ENCODE data around the gene SWSAP1.

SWSAP1 gene

DNA sequence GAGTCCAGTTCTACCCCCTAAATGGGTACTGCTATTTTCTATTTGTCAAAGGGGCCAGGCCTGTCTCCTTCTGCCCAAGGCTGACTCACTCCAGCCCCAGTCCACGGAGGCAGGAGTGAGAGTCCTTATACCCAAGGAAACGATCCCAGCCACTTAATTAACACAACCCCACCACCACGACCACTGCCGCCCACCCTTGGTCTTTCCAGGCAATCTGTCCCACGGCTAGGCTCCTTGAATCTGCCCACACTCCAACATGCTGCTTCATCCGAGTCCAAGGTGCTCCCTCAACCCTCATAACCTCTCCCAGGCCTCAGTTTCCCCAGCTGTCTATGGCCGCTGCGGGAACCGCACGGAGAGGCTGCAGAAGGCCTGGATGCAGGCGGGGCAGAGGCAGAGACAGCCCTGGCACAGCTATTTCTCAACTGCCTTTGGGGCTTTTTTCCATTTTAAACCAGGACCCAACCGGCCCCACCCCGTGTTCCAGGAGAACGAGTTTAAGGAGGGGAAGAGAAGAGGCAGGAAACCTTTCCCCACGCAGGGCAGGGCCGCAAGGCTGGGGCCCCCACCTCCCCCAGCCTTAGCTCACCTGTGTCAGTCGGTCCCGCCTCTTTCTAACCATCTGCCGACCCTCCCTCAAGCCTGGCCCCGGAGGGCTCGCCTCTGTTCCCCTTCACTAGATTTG is 35.8 kb upstream of the SWSAP1 start:
- TF ChIP-seq, protein P1, sequence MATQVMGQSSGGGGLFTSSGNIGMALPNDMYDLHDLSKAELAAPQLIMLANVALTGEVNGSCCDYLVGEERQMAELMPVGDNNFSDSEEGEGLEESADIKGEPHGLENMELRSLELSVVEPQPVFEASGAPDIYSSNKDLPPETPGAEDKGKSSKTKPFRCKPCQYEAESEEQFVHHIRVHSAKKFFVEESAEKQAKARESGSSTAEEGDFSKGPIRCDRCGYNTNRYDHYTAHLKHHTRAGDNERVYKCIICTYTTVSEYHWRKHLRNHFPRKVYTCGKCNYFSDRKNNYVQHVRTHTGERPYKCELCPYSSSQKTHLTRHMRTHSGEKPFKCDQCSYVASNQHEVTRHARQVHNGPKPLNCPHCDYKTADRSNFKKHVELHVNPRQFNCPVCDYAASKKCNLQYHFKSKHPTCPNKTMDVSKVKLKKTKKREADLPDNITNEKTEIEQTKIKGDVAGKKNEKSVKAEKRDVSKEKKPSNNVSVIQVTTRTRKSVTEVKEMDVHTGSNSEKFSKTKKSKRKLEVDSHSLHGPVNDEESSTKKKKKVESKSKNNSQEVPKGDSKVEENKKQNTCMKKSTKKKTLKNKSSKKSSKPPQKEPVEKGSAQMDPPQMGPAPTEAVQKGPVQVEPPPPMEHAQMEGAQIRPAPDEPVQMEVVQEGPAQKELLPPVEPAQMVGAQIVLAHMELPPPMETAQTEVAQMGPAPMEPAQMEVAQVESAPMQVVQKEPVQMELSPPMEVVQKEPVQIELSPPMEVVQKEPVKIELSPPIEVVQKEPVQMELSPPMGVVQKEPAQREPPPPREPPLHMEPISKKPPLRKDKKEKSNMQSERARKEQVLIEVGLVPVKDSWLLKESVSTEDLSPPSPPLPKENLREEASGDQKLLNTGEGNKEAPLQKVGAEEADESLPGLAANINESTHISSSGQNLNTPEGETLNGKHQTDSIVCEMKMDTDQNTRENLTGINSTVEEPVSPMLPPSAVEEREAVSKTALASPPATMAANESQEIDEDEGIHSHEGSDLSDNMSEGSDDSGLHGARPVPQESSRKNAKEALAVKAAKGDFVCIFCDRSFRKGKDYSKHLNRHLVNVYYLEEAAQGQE (IDR thresholded peaks at IDR 0.05; ENCODE audit: insufficient read depth in 1 of 2, low read depth in 2 of 2, low read length in 2 of 2): no peak
- TF ChIP-seq TAF1 (IDR thresholded peaks at IDR 0.05; ENCODE audit: borderline replicate concordance, insufficient read depth, low read length) (no peak), SIN3A (IDR thresholded peaks at IDR 0.05; ENCODE audit: borderline replicate concordance, insufficient read depth, low read length) (no peak), FOXP2 (optimal IDR thresholded peaks at IDR 0.05; ENCODE audit: borderline replicate concordance, extremely low read depth, extremely low read length, insufficient read depth) (no peak), POLR2AphosphoS5 (IDR thresholded peaks at IDR 0.05; ENCODE audit: low read depth, low read length) (no peak)

DNA sequence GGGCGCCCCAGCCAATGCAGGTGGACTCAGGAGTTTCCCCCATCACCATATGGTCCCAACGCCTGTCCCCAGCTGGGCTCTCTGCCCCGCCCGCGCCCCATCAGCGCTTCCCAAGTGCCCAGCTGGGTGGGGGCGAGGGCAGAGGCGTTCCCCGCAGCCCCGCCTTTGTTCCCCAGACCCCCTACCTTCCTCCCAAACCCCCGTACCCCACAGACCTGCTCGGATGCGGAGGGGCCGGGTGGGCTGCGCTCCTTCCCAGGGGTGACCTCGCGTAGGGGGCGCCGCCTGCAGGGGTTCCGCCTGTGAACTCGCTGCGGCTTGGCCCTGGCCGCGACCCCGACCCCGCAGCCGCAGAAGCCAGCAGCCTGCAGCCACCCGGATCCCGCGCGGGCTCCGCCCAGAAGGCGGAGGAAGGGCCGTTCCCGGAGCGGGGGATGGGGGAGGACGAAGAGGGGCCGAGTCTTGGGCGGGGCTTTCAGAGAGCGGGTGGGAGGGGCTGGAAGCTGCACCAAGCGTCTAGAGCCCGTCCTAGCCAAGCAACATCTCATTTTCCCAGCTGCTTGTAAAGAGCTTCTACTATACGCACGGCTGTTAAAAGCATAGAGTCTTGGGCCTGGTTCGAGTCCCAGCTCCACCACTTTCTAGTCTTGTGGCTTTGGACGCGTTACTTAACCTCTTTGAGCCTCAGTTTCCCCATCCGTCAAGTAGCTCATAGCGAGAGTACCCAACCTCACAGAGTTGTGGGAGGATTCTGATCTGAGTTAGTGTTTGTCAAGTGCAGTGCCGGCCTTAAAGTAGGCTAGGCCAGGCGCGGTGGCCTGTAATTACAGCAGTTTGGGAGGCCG is 35.0 kb upstream of the SWSAP1 start, which contains the start of gene RAB3D:
Gene RAB3D (minus strand): TSS at position 404 of the 845 bp plus-strand sequence. CDS start 2,258 bp downstream, outside the sequence.
- TF ChIP-seq SIN3A (IDR thresholded peaks at IDR 0.05; ENCODE audit: borderline replicate concordance, insufficient read depth, low read length) (no peak), FOXP2 (optimal IDR thresholded peaks at IDR 0.05; ENCODE audit: borderline replicate concordance, extremely low read depth, extremely low read length, insufficient read depth) (peak; percentile 26), TAF1 (IDR thresholded peaks at IDR 0.05; ENCODE audit: borderline replicate concordance, insufficient read depth, low read length) (0 out of 2 replicates have a peak, but pooled peaks have one; percentile 44), POLR2AphosphoS5 (IDR thresholded peaks at IDR 0.05; ENCODE audit: low read depth, low read length) (peak; percentile 90)
- TF ChIP-seq, protein P1 (IDR thresholded peaks at IDR 0.05; ENCODE audit: insufficient read depth in 1 of 2, low read depth in 2 of 2, low read length in 2 of 2): no peak

DNA sequence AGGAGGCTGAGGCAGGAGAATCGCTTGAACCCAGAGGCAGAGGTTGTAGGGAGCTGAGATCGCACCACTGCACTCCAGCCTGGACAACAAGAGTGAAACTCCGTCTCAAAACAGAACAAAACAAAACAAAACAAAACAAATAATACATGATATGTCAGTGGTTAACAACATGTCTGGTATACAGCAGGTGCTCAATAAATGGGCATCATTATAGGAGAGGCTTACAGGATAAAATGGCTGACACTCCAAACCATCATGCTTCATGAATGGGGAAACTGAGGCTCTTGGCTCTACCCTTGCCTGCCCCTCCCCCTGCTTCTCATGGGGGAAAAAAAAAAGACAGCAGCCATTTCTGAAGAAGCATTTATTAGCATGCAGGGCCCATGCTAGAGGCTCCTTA is 32.0 kb upstream of the SWSAP1 start:
- TF ChIP-seq, protein P1 (IDR thresholded peaks at IDR 0.05; ENCODE audit: insufficient read depth in 1 of 2, low read depth in 2 of 2, low read length in 2 of 2): no peak

DNA sequence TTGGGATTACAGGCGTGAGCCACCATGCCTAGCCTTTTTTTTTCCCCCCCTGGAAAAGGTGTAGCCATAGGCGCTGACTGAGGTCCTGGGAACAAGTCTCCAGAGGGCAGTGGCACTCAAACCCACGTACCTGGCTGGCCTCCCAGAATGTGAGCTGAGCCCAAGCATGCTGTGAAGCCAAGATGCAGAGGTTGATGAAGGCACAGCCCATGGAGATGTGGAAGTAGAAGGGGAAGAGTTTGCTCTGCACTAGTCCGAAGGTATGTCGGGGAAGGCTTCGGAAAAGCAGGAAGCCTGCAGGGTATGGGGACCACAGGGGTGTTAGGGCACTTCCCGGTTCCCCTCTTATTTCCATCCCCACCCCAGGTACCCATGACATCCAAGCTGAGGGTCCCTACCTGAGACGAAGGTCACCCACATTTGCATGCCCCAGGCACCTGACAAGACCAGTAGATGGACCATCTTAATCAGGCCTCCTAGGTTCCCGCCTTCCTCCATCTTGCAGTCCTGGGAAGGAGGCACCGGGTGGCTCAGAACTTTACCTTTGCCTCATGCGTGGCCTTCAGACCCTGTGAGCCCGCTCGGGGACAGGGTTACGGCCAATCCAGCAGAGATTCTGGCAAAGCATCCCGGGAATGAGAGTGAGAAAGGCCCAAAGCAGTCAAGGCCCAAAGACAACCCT is 29.2 kb upstream of the SWSAP1 start:
- TF ChIP-seq SIN3A (IDR thresholded peaks at IDR 0.05; ENCODE audit: borderline replicate concordance, insufficient read depth, low read length) (no peak), TAF1 (IDR thresholded peaks at IDR 0.05; ENCODE audit: borderline replicate concordance, insufficient read depth, low read length) (no peak), FOXP2 (optimal IDR thresholded peaks at IDR 0.05; ENCODE audit: borderline replicate concordance, extremely low read depth, extremely low read length, insufficient read depth) (no peak), POLR2AphosphoS5 (IDR thresholded peaks at IDR 0.05; ENCODE audit: low read depth, low read length) (no peak)
- TF ChIP-seq, protein P1 (IDR thresholded peaks at IDR 0.05; ENCODE audit: insufficient read depth in 1 of 2, low read depth in 2 of 2, low read length in 2 of 2): no peak

Data from PFSK-1 (cell line).